ENCODE results near the gene SYCP2.

SYCP2 gene

GRCh38 chr20:59839400-59839799, 94.0 kb downstream of the SYCP2 start:
- no peak for DNase-seq (ENCODE audit: low read depth in 4 of 4, low spot score in 1 of 4)

- no peak for DNase-seq (ENCODE audit: low read depth in 4 of 4, low spot score in 1 of 4)
These were observed 95.6 kb downstream of the SYCP2 start for GRCh38 chr20:59837623-59838394.

GRCh38 chr20:59836767-59837166, 96.7 kb downstream of the SYCP2 start:
- no peak for DNase-seq (ENCODE audit: low read depth in 4 of 4, low spot score in 1 of 4)

GRCh38 chr20:59835448-59836395, 97.7 kb downstream of the SYCP2 start:
- no peak for DNase-seq (ENCODE audit: low read depth in 4 of 4, low spot score in 1 of 4)

GRCh38 chr20:59835057-59835447, 98.4 kb downstream of the SYCP2 start:
- no peak for DNase-seq (ENCODE audit: low read depth in 4 of 4, low spot score in 1 of 4)

GRCh38 chr20:59832406-59833363, 100.8 kb downstream of the SYCP2 start:
- no peak for DNase-seq (ENCODE audit: low read depth in 4 of 4, low spot score in 1 of 4)

GRCh38 chr20:59831916-59832270, 101.5 kb downstream of the SYCP2 start:
- no peak for DNase-seq (ENCODE audit: low read depth in 4 of 4, low spot score in 1 of 4)

- DNase-seq (ENCODE audit: low read depth in 4 of 4, low spot score in 1 of 4), result no peak
These were observed 102.2 kb downstream of the SYCP2 start for GRCh38 chr20:59831024-59831915.

GRCh38 chr20:59830665-59831023, 102.8 kb downstream of the SYCP2 start:
- DNase-seq (ENCODE audit: low read depth in 4 of 4, low spot score in 1 of 4), result no peak

GRCh38 chr20:59829786-59830664, 103.4 kb downstream of the SYCP2 start:
- no peak for DNase-seq (ENCODE audit: low read depth in 4 of 4, low spot score in 1 of 4)

- no peak for DNase-seq (ENCODE audit: low read depth in 4 of 4, low spot score in 1 of 4)
These were observed 104.2 kb downstream of the SYCP2 start for GRCh38 chr20:59829054-59829785.

- no peak for DNase-seq (ENCODE audit: low read depth in 4 of 4, low spot score in 1 of 4)
These were observed 105.0 kb downstream of the SYCP2 start for GRCh38 chr20:59828125-59829053.

- DNase-seq (ENCODE audit: low read depth in 4 of 4, low spot score in 1 of 4), result no peak
These were observed 106.0 kb downstream of the SYCP2 start for GRCh38 chr20:59827138-59828056.

- DNase-seq (ENCODE audit: low read depth in 4 of 4, low spot score in 1 of 4), result no peak
These were observed 107.3 kb downstream of the SYCP2 start for GRCh38 chr20:59825944-59826759.

GRCh38 chr20:59825563-59825920, 107.9 kb downstream of the SYCP2 start:
- no peak for DNase-seq (ENCODE audit: low read depth in 4 of 4, low spot score in 1 of 4)
